Epithelial cell of esophagus (primary cell): Measurements from ENCODE around the gene CTNNA2.

Experiments used
- DNase-seq: peaks from one replicate; pipeline ENCODE4 v3.0.0; 2010; ENCODE audit warnings: low read depth
- H3K4me3 ChIP-seq: 2 replicates; pipeline ENCODE4 v1.5.1; 2011; ENCODE audit warnings: mild to moderate bottlenecking, low read length, control low read depth
- CTCF ChIP-seq: IDR thresholded peaks from 2 replicates; pipeline ENCODE4 v1.5.1; 2011; ENCODE audit warnings: low read depth, mild to moderate bottlenecking, low read length, control low read depth, inconsistent platforms; ENCODE audit not compliant: insufficient read depth; ENCODE audit errors: missing control alignments

Gene CTNNA2

GRCh38 chr2:80303909-80304837, 791.3 kb downstream of the CTNNA2 start, which contains the start of gene LRRTM1:
Gene LRRTM1, minus strand, starts transcription at chr2:80304752. Its CDS starts 933 bp downstream, at chr2:80303819.
- no peak within 1 kb of the TSS for H3K4me3 ChIP-seq
- no peak for TF ChIP-seq CTCF
- peak; percentile 18 for DNase-seq

GRCh38 chr2:80311304-80311703, 798.5 kb downstream of the CTNNA2 start:
- H3K4me3 ChIP-seq, result no peak overlapping the region
- DNase-seq, result no peak
- TF ChIP-seq CTCF, result no peak

GRCh38 chr2:80312282-80312839, 799.5 kb downstream of the CTNNA2 start:
- TF ChIP-seq CTCF, result no peak
- DNase-seq, result no peak

GRCh38 chr2:80322311-80322920, 809.6 kb downstream of the CTNNA2 start:
- DNase-seq, result no peak
- TF ChIP-seq CTCF, result no peak
- no peak overlapping the region for H3K4me3 ChIP-seq

More at GRCh38 chr2:80312282-80312839, 799.5 kb downstream of the CTNNA2 start:
- no peak overlapping the region for H3K4me3 ChIP-seq

- H3K4me3 ChIP-seq, result no peak overlapping the region
- DNase-seq, result no peak
- no peak for TF ChIP-seq CTCF
Observed at GRCh38 chr2:80322958-80323357, 810.1 kb downstream of the CTNNA2 start.

- no peak for DNase-seq
- H3K4me3 ChIP-seq, result no peak overlapping the region
- no peak for TF ChIP-seq CTCF
Observed at GRCh38 chr2:80323610-80324009, 810.8 kb downstream of the CTNNA2 start.
